Caco-2 (cell line): Measurements from ENCODE around the gene MSL3B.

Source experiments
- BruUV-seq: library from RNA; stranded (reverse); fragments of 400-500 nt; replicated peaks from 2 replicates; lab custom pipeline; 2021; lab: Mats Ljungman, UMichigan
- CTCF ChIA-PET: fragments of 300-600 bp; sonication (Branson Sonifier 250); formaldehyde crosslinking; loops from one replicate; lab custom pipeline; 2022; ENCODE audit warnings: antibody characterized with exemption; lab: Charles Lee
- POLR2A ChIA-PET: fragments of 300-600 bp; sonication (Branson Sonifier 250); formaldehyde crosslinking; loops from one replicate; lab custom pipeline; 2022; ENCODE audit warnings: antibody characterized with exemption; lab: Charles Lee
- DNase-seq, 2 experiments: peaks; one replicate each; pipeline versions ENCODE4 v3.0.0 to v3.0.0-alpha.2; 2020 to 2022
- H3K27me3 ChIP-seq: replicated peaks from 2 replicates; pipeline ENCODE4 v1.6.0; 2011; ENCODE audit warnings: low read length; ENCODE audit not compliant: control insufficient read depth, insufficient read depth
- H3K36me3 ChIP-seq: 2 replicates; pipeline ENCODE4 v1.5.1; 2011; ENCODE audit warnings: low read length; ENCODE audit not compliant: control insufficient read depth, insufficient read depth
- H3K4me1 ChIP-seq: fragments of 250-450 bp; sonication (Bioruptor Pico); 2 replicates; pipeline ENCODE4 v1.5.1; 2020; ENCODE audit warnings: mild to moderate bottlenecking
- H3K4me3 ChIP-seq: 2 replicates; pipeline ENCODE4 v1.5.1; 2011; ENCODE audit warnings: low read depth, mild to moderate bottlenecking, control low read depth, low read length
- H3K9me3 ChIP-seq: fragments of 250-450 bp; sonication (Bioruptor Pico); 2 replicates; pipeline ENCODE4 v1.5.1; 2020; ENCODE audit warnings: mild to moderate bottlenecking, moderate library complexity
- H3K27ac Mint-ChIP-seq: one replicate; pipeline ENCODE4 v1.8.0; 2022; ENCODE audit warnings: mixed read lengths; ENCODE audit not compliant: unreplicated experiment
- H3K27me3 Mint-ChIP-seq: one replicate; pipeline ENCODE4 v1.8.0; 2022; ENCODE audit warnings: mixed read lengths; ENCODE audit not compliant: insufficient read depth, unreplicated experiment
- H3K36me3 Mint-ChIP-seq: one replicate; pipeline ENCODE4 v1.8.0; 2022; ENCODE audit warnings: mild to moderate bottlenecking, mixed read lengths; ENCODE audit not compliant: insufficient read depth, unreplicated experiment
- H3K4me1 Mint-ChIP-seq: one replicate; pipeline ENCODE4 v1.8.0; 2022; ENCODE audit warnings: low read depth, mixed read lengths; ENCODE audit not compliant: unreplicated experiment
- H3K4me3 Mint-ChIP-seq: one replicate; pipeline ENCODE4 v1.8.0; 2022; ENCODE audit warnings: mild to moderate bottlenecking, moderate library complexity, mixed read lengths; ENCODE audit not compliant: unreplicated experiment
- H3K9me3 Mint-ChIP-seq: one replicate; pipeline ENCODE4 v1.8.0; 2022; ENCODE audit warnings: mixed read lengths; ENCODE audit not compliant: unreplicated experiment
- CTCF ChIP-seq, 2 experiments: fragments of 200-600 bp in 1 of 2; IDR thresholded peaks; 1 replicate in 1 of 2; 2 replicates in 1 of 2; pipeline versions ENCODE4 v1.5.1 to v1.8.0; 2011 to 2022; ENCODE audit warnings: antibody characterized with exemption in 1 of 2, control low read depth in 1 of 2, inconsistent platforms in 1 of 2, low read depth in 1 of 2, low read length in 1 of 2, mild to moderate bottlenecking in 1 of 2, moderate library complexity in 1 of 2; ENCODE audit not compliant: insufficient read depth in 1 of 2, severe bottlenecking in 1 of 2, unreplicated experiment in 1 of 2
- intact Hi-C: fragments of 100-400 bp; cut with micrococcal nuclease; formaldehyde crosslinking; loops from one replicate; pipeline ENCODE4 v1.10.0; 2022; ENCODE audit not compliant: unreplicated experiment

The MSL3B gene

GRCh38 chr2:233865838-233866237 is 2.3 kb downstream of the MSL3B start:
- H3K27me3 ChIP-seq = no peaks in the 10 kb centered on the region
- CTCF ChIA-PET = no interaction called here
- peaks cover 13% of the 10 kb centered on the region for H3K36me3 Mint-ChIP-seq
- BruUV-seq = no TSS peak
- DNase-seq = peak in 1 of 2 experiments; percentile 35
- H3K36me3 ChIP-seq = no peaks in the 10 kb centered on the region
- intact Hi-C loops = no loop called here
- peak; percentile 25 to 27 for TF ChIP-seq CTCF (IDR thresholded peaks at IDR 0.05; ENCODE audit: insufficient read depth in 1 of 2, low read depth in 1 of 2, low read length in 1 of 2, severe bottlenecking in 1 of 2, unreplicated experiment in 1 of 2)
- no peak overlapping the region for H3K4me3 Mint-ChIP-seq
- H3K4me1 ChIP-seq = no peaks in the 10 kb centered on the region
- POLR2A ChIA-PET = no interaction called here
- H3K4me3 ChIP-seq = no peak overlapping the region
- no peaks in the 10 kb centered on the region for H3K4me1 Mint-ChIP-seq
- no peaks in the 10 kb centered on the region for H3K9me3 Mint-ChIP-seq
- H3K9me3 ChIP-seq = no peaks in the 10 kb centered on the region
- H3K27me3 Mint-ChIP-seq = no peaks in the 10 kb centered on the region
- no peak overlapping the region for H3K27ac Mint-ChIP-seq

GRCh38 chr2:233862261-233862768 is 5.9 kb downstream of the MSL3B start:
- no peaks in the 10 kb centered on the region for H3K9me3 Mint-ChIP-seq
- no peak for TF ChIP-seq CTCF (IDR thresholded peaks at IDR 0.05; ENCODE audit: insufficient read depth in 1 of 2, low read depth in 1 of 2, low read length in 1 of 2, severe bottlenecking in 1 of 2, unreplicated experiment in 1 of 2)
- Histone ChIP-seq H3K36me3 (no peaks in the 10 kb centered on the region), H3K9me3 (no peaks in the 10 kb centered on the region), H3K27me3 (no peaks in the 10 kb centered on the region), H3K4me1 (no peaks in the 10 kb centered on the region), H3K4me3 (no peak overlapping the region)
- DNase-seq = no peak
- no TSS peak for BruUV-seq
- H3K4me3 Mint-ChIP-seq = no peak overlapping the region
- ChIA-PET CTCF (no interaction called here), POLR2A (no interaction called here)
- H3K27ac Mint-ChIP-seq = no peak overlapping the region
- peaks cover 2% of the 10 kb centered on the region for H3K36me3 Mint-ChIP-seq
- intact Hi-C loops = no loop called here
- no peaks in the 10 kb centered on the region for H3K4me1 Mint-ChIP-seq
- no peaks in the 10 kb centered on the region for H3K27me3 Mint-ChIP-seq

- CTCF ChIA-PET = no interaction called here
- H3K27ac Mint-ChIP-seq = no peak overlapping the region
- H3K9me3 Mint-ChIP-seq = no peaks in the 10 kb centered on the region
- intact Hi-C loops = no loop called here
- H3K27me3 Mint-ChIP-seq = no peaks in the 10 kb centered on the region
- H3K36me3 Mint-ChIP-seq = peaks cover 11% of the 10 kb centered on the region
- BruUV-seq = no TSS peak
- POLR2A ChIA-PET = no interaction called here
- Histone ChIP-seq H3K36me3 (no peaks in the 10 kb centered on the region), H3K9me3 (no peaks in the 10 kb centered on the region), H3K4me3 (no peak overlapping the region), H3K4me1 (no peaks in the 10 kb centered on the region), H3K27me3 (no peaks in the 10 kb centered on the region)
- DNase-seq = no peak
- H3K4me3 Mint-ChIP-seq = no peak overlapping the region
- TF ChIP-seq CTCF (IDR thresholded peaks at IDR 0.05; ENCODE audit: insufficient read depth in 1 of 2, low read depth in 1 of 2, low read length in 1 of 2, severe bottlenecking in 1 of 2, unreplicated experiment in 1 of 2) = no peak
- no peaks in the 10 kb centered on the region for H3K4me1 Mint-ChIP-seq
These were observed 9.9 kb downstream of the MSL3B start for GRCh38 chr2:233858331-233858730.
